ENCODE measurements around the gene METTL21A. TPM values are rescaled to one million over a fixed set of nuclear protein-coding genes. Genes with fewer than 3 reads are reported as not detected.
A peak's percentile ranks its signal among the peaks of the same experiment; 100 is the strongest.

METTL21A gene
- total and polyA plus RNA-seq, 9 of the 15 experiments (the other 6 are each of a cell fraction or from before 2014, with no cell fraction given): 9.1 to 46.5 (median 37.4) TPM

DNA sequence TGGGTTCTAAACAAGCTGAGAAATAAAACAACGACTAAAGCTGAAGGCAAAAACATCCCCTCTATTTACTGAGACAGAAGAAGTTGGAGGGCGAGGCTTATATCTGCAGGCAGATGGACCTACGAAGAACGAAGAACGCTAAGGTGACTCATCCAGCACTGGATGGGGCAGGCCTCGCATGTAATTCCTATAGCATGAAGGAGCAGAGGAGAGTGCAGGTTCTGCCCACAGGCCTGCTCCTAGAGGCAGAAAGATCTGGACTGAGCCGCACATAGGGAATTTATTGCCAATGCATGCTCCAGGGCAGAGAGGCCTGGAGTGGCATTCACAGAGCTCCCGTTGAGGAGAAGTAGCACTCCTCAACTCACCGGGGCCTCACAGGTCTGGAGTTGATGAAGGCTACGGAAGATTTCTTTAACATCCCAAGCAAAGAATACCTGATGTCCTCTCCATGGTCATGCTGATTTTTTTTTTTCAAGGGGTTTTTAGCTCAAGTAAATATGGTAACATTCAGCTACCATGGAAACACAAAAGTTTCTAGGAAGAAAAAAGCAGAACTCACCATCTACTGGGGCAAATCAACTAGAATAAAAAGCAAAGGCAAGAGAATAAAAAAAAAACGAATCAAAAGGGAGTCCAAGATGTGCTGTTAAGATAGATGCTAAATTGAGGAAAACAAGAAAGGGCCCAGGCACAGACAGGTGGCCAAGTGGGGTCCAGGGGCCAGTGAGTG, 10.4 kb upstream of the METTL21A start:
- H3K4me2 ChIP-seq (ENCODE audit: insufficient read depth, low read length): no peak overlapping the region
- H3K79me2 ChIP-seq (ENCODE audit: control insufficient read depth, insufficient read depth, low read length): no peaks in the 10 kb centered on the region
- in situ Hi-C loops (cut with MboI) (no loop called here), intact Hi-C loops (cut with micrococcal nuclease) (no loop called here)
- H3K36me3 ChIP-seq (ENCODE audit: control insufficient read depth, insufficient read depth, low read length): no peaks in the 10 kb centered on the region
- H3K4me1 ChIP-seq (replicated peaks in 1 of 2; ENCODE audit: control insufficient read depth in 2 of 2, insufficient read depth in 2 of 2, low read length in 2 of 2): peaks cover 4 to 11% of the 10 kb centered on the region in 2 experiments; a peak in 3 of 5 replicates
- no peak overlapping the region for H2AFZ ChIP-seq (ENCODE audit: low read depth, low read length)
- BruUV-seq (replicated peaks): no TSS peak
- POLR2A ChIA-PET: no interaction called here
- no peaks in the 10 kb centered on the region for H4K20me1 ChIP-seq (replicated peaks; ENCODE audit: control insufficient read depth, insufficient read depth, low read length)
- no peak overlapping the region for H3K4me3 ChIP-seq
- WGBS (ENCODE audit: insufficient coverage, low coverage, missing lambda C conversion rate): 30% methylated on average over 10 of the region's 11 CpGs
- CTCF ChIA-PET (ENCODE audit: low intra/inter-chr PET ratio): no interaction called here
- H3K9me3 ChIP-seq (replicated peaks; ENCODE audit: control insufficient read depth, insufficient read depth, low read depth, low read length): no peaks in the 10 kb centered on the region
- FAIRE-seq: no peak
- DNase-seq (ENCODE audit: extremely low read depth in 1 of 4, low spot score in 3 of 4): peak in 1 of 4 experiments; percentile 24
- no peak overlapping the region for H3K27ac ChIP-seq (ENCODE audit: extremely low read depth, low read depth, low read length)
- no peaks in the 10 kb centered on the region for H3K9me1 ChIP-seq (ENCODE audit: control insufficient read depth, insufficient read depth, low read length)
- no peak overlapping the region for H3K9ac ChIP-seq (ENCODE audit: insufficient read depth in 1 of 2, low read depth in 2 of 2, low read length in 2 of 2)
- H3K27me3 ChIP-seq (ENCODE audit: control insufficient read depth in 2 of 2, insufficient read depth in 2 of 2, low read length in 2 of 2): no peaks in the 10 kb centered on the region
- ATAC-seq: peak; percentile 49; the same call in 2 of the 3 replicates
- TF ChIP-seq, protein P1, sequence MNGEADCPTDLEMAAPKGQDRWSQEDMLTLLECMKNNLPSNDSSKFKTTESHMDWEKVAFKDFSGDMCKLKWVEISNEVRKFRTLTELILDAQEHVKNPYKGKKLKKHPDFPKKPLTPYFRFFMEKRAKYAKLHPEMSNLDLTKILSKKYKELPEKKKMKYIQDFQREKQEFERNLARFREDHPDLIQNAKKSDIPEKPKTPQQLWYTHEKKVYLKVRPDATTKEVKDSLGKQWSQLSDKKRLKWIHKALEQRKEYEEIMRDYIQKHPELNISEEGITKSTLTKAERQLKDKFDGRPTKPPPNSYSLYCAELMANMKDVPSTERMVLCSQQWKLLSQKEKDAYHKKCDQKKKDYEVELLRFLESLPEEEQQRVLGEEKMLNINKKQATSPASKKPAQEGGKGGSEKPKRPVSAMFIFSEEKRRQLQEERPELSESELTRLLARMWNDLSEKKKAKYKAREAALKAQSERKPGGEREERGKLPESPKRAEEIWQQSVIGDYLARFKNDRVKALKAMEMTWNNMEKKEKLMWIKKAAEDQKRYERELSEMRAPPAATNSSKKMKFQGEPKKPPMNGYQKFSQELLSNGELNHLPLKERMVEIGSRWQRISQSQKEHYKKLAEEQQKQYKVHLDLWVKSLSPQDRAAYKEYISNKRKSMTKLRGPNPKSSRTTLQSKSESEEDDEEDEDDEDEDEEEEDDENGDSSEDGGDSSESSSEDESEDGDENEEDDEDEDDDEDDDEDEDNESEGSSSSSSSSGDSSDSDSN (IDR thresholded peaks at IDR 0.05; ENCODE audit: borderline replicate concordance in 1 of 2, low read depth in 2 of 2, low read length in 2 of 2): no peak
- TF ChIP-seq POLR3A (IDR thresholded peaks at IDR 0.05; ENCODE audit: borderline replicate concordance, extremely low read depth, insufficient read depth, insufficient read length) (no peak), HMG20B (CRISPR knock-in tag; IDR thresholded peaks at IDR 0.05) (no peak), JUND (IDR thresholded peaks at IDR 0.05; ENCODE audit: borderline replicate concordance, low read depth, low read length) (peak; percentile 59), JUND (tag; IDR thresholded peaks at IDR 0.05; ENCODE audit: borderline replicate concordance, low read depth, low read length) (no peak), IFI16 (CRISPR knock-in tag; IDR thresholded peaks at IDR 0.05) (no peak), FOSL1 (tag; conservative IDR thresholded peaks at IDR 0.05) (peak; percentile 36)
- TF ChIP-seq, protein P2, sequence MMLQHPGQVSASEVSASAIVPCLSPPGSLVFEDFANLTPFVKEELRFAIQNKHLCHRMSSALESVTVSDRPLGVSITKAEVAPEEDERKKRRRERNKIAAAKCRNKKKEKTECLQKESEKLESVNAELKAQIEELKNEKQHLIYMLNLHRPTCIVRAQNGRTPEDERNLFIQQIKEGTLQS (IDR thresholded peaks at IDR 0.05): peak; percentile 43; the same call in 1 of the 2 replicates
- TF ChIP-seq, protein P2 (CRISPR knock-in tag; conservative IDR thresholded peaks at IDR 0.05): no peak
- TF ChIP-seq, protein P3, sequence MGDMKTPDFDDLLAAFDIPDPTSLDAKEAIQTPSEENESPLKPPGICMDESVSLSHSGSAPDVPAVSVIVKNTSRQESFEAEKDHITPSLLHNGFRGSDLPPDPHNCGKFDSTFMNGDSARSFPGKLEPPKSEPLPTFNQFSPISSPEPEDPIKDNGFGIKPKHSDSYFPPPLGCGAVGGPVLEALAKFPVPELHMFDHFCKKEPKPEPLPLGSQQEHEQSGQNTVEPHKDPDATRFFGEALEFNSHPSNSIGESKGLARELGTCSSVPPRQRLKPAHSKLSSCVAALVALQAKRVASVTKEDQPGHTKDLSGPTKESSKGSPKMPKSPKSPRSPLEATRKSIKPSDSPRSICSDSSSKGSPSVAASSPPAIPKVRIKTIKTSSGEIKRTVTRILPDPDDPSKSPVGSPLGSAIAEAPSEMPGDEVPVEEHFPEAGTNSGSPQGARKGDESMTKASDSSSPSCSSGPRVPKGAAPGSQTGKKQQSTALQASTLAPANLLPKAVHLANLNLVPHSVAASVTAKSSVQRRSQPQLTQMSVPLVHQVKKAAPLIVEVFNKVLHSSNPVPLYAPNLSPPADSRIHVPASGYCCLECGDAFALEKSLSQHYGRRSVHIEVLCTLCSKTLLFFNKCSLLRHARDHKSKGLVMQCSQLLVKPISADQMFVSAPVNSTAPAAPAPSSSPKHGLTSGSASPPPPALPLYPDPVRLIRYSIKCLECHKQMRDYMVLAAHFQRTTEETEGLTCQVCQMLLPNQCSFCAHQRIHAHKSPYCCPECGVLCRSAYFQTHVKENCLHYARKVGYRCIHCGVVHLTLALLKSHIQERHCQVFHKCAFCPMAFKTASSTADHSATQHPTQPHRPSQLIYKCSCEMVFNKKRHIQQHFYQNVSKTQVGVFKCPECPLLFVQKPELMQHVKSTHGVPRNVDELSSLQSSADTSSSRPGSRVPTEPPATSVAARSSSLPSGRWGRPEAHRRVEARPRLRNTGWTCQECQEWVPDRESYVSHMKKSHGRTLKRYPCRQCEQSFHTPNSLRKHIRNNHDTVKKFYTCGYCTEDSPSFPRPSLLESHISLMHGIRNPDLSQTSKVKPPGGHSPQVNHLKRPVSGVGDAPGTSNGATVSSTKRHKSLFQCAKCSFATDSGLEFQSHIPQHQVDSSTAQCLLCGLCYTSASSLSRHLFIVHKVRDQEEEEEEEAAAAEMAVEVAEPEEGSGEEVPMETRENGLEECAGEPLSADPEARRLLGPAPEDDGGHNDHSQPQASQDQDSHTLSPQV (IDR thresholded peaks at IDR 0.05): no peak
- TF ChIP-seq, protein P4, sequence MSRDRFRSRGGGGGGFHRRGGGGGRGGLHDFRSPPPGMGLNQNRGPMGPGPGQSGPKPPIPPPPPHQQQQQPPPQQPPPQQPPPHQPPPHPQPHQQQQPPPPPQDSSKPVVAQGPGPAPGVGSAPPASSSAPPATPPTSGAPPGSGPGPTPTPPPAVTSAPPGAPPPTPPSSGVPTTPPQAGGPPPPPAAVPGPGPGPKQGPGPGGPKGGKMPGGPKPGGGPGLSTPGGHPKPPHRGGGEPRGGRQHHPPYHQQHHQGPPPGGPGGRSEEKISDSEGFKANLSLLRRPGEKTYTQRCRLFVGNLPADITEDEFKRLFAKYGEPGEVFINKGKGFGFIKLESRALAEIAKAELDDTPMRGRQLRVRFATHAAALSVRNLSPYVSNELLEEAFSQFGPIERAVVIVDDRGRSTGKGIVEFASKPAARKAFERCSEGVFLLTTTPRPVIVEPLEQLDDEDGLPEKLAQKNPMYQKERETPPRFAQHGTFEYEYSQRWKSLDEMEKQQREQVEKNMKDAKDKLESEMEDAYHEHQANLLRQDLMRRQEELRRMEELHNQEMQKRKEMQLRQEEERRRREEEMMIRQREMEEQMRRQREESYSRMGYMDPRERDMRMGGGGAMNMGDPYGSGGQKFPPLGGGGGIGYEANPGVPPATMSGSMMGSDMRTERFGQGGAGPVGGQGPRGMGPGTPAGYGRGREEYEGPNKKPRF (IDR thresholded peaks at IDR 0.05; ENCODE audit: low read depth, low read length): no peak

All from K562 (cell line).